Activated CD8-positive, alpha-beta memory T cell treated with anti-CD3 and anti-CD28 coated beads for 24 hours (primary cell): Measurements from ENCODE around the gene ACE.

Experiments
- DNase-seq: peaks from one replicate; pipeline ENCODE4 v3.0.0-alpha.2; 2020

ACE gene

DNA sequence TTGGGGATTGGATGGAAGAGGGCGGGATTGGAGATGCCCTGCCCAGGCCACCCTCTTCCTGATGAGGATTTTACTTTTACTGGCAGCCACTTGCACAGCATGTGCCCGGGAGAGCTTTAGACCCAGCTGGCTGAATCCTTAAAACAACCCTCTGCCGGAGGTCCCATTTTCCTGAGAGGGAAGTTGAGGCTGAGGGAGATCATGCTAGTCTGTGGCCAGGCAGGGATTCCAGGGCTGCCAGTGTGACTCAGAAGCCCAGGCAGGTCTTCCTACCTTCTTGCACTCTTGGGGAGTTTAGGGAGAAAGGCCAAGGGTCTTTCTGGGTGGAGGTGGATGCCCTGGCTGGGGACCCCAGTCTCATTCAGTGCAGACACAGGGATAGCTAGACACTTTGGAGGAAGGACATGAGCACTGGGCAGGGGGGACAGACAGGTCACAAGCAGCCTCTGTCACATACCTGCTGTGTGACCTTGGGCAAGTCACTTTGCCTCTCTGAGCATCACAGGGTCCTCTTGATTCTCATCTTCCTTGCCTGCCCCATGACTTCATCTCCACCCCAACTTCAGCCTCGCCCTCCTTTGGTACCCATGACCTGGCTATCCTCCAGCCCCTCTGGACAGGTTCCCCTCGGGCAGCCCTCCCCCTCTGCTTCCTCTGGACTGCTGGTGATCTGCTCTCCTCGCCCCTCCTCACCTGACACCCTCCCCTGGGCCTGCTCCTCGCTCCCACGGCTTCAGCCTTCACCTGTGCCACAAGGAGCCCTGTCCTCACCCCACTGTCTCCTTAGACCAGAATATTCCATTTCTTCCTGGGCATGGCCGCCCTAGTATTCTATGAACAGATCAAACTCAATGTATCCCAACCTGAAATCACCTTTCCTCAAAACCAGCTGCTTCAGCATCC lies 62.1 kb downstream of the ACE start:
- DNase-seq, result no peak

DNA sequence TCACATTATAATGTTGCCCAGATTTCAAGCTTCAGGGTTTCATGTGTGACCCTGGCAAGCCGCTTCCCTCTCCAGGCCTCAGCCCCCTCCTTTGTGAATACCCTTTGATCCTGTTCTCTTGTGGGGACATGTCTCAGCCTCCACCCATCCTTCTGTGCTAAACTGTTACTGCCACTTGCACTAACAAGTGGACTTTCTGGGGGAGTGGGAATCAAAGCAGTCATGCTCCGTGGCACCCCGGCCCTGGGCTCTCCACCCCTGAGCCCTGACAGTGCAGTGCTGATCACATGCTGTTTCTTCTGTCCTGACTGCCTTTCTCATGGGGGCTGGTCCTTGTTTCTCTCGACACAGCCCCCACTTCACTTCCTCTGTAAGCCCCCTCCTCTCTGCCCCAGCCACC lies 63.7 kb downstream of the ACE start:
- no peak for DNase-seq

DNA sequence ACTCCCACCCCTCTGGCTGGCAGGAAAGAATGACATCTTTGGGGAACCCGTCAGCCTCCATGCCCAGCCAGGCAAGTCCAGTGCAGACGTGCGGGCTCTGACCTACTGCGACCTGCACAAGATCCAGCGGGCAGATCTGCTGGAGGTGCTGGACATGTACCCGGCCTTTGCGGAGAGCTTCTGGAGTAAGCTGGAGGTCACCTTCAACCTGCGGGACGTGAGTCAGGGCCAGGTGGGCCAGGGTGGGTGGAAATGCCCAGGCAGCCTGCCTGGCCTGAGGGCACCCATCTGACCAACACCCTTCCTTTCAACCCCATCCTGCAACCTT lies 65.3 kb downstream of the ACE start:
- DNase-seq, result no peak

DNA sequence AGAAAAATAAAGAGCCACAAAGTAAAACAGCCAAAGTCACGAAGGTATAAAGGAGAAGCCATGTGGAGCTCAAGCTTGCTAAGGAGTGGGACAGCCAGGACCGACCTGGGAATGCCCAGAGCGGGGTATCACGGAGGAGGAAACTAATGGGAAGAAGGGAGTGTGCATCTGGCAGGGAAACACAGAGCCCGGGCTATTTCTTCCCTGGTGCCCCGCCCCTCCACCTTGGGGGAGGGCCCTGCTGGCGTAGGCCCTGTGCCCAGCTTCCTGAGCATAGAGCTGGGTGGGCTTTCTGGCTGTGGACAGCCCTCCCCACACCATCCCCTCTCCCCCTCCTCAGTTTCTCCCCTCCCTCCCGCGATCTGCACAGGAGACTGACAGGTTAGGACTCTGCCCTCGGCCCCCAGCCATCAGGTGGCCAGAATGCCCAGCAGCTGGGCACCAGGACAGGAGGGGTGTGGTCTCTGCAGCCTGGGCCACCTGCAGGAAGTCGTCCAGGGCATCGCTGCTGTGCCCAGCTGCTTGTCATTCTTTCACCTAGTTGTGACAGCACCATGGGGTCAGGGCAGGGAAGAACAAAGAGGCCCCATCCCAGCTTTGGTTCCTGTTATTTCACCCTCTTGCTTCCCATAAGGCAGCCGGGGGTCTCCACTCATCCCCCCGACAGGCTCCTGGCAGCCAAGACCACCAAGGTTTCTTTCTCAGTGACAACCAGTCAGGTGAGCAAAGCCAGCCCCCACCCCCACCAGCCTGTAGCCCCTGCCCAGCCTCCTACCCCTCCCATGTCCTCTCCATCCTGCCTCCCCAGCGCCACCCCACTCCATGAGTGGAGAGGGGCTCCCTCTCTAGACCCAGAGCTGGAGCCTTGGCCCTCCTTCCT lies 66.3 kb downstream of the ACE start:
- no peak for DNase-seq

DNA sequence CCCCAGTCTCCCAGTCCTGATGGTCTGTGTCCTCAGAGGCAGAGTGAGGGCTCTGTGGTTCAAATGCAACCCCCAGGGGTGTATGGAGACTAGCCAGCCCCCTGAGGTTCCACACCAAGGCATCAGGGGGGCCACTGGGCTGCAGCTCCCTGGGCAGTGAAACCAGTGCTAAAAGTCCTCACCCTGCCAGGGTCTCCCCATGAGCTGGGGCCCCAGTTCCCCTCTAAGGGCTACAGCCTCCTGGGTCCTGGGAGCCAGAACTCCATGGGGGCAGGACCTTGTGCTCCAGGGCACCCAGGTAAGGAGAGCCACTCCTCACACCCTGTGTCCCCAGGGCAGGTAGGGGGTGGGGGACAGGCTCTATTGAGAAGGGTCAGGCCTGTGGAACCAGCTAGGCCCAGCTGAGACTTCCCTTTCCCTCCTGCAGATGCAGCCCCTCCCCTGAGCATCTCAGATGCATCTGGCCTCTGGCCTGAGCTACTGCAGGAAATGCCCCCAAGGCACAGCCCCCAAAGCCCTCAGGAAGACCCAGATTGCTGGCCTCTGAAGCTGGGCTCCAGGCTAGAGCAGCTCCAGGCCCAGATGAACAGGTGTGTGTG lies 67.1 kb downstream of the ACE start:
- no peak for DNase-seq

DNA sequence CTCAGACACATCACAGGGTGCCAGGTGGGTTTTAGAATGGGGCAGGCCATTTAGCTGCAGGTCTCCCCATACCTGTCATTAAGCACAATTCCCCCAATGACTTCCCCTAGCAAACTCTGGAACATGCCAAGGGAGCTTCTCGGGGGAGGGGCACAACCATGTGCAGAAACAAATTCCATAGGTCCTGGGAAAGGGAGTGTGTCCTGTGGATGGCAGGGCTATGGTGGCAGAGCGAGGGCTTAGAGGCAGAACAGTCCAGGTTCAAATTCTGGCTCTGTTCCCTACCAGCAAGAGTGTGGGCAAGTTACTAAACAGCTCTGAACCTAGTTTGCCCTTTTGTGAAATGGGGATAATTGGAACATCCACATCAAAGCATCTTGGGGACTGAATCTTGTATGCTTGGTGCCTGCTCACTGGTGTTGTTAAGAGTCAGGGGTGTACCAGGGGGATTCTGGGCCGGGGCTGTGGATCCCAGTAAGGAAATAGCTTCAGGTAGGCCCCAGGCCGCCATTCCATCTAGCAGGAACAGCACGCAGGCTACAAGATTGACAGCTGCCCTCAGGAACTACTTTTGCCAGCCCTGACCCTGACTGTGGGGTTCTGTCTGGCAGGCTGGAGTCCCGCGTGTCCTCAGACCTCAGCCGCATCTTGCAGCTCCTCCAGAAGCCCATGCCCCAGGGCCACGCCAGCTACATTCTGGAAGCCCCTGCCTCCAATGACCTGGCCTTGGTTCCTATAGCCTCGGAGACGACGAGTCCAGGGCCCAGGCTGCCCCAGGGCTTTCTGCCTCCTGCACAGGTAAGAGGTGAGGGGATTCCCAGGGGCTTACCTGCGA lies 67.8 kb downstream of the ACE start:
- no peak for DNase-seq

DNA sequence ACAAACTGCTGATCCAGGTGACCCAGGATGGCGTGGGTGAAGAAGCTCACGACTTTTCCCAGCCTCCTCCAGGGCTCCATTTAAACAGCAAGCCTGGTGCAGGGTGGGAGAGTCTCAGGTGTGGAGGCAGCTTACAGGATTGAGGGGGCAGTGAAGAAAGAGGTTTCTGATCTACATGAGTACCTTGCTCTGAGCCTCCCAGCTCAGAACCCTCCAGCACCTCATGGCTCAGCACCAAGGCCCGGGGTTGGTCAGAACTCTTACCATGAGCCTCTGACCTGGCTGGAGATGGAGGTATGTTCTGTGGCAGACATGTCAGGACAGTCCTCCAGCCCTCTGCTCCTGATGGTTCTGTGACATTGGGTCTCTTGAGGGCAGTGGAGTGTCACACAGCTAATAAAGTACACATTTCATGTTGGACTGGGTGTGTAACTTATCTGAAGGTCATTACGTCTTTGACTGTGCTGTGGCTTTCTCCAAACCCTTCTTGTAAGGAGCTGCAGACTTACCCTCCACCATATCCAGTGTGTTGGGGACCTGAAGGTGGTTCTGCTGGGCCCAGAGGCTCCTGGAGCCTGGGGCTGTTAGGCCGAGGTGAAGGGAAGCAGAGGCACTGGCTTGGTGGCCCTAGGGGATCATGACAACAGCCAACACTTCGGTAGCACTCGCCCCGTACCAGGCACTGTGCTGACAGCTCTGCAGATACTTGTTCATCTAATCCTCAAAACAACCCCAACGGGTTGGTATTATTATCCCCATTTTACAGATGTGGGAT lies 69.6 kb downstream of the ACE start:
- DNase-seq, result no peak

DNA sequence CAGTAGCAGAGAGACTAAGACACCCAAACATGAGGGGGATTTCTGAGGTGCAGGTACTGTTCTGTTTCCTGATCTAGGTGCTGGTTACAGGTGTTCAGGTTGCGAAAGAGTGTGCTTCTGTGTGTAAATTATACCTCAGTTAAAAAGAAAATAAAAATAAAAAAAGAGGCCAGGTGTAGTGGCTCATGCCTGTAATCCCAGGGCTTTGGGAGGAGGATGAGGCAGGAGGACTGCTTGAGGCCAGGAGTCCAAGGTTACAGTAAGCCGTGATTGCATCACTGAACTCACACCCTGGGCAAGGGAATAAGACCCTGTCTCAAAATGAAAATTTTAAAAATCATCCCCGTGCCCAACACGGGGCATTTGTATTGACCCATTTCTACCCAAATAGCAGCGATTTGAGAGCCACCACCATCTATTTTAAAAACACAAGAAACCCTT lies 70.2 kb downstream of the ACE start:
- no peak for DNase-seq
